22Rv1 (cell line): ENCODE results near the gene CROCC2.

ENCODE experiments used
- H3K27ac ChIP-seq: fragments of 450-650 bp; 2 replicates; pipeline ENCODE4 v1.5.1; 2017
- CTCF ChIP-seq: fragments of 450-650 bp; IDR thresholded peaks from 2 replicates; pipeline ENCODE4 v1.5.1; 2017; ENCODE audit warnings: mild to moderate bottlenecking
- ZFX ChIP-seq: fragments of 450-650 bp; IDR thresholded peaks from 2 replicates; pipeline ENCODE4 v1.6.1; 2017; ENCODE audit warnings: antibody characterized with exemption, borderline replicate concordance

Gene CROCC2

GRCh38 chr2:240884745-240885144 lies 21.4 kb upstream of the CROCC2 start:
- no peak overlapping the region for H3K27ac ChIP-seq
- TF ChIP-seq CTCF = no peak
- TF ChIP-seq ZFX = no peak

DNA sequence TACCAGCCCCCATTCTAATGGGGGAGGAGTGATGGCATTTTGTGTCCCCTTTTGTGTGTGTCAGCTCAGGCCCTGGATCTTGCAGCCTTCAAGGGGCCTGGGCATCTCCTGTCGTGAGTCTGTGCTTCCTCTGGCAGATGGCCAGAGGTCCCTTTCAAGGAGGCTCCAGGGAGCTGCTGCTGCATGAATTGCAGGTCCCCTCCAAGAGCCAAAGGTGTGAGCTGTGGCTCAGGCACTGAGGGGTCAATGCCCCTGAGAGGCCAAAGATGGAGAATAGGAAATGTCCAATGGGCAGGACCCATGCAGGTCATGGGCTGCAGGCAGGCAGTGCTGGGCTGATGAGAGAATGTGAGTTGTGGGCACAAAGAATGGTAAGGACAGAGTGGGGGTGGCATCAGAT lies 20.6 kb upstream of the CROCC2 start:
- H3K27ac ChIP-seq = no peak overlapping the region
- TF ChIP-seq ZFX (no peak), CTCF (no peak)

GRCh38 chr2:240886023-240886565 lies 20.0 kb upstream of the CROCC2 start:
- no peak overlapping the region for H3K27ac ChIP-seq
- TF ChIP-seq ZFX = no peak
- TF ChIP-seq CTCF = no peak

DNA sequence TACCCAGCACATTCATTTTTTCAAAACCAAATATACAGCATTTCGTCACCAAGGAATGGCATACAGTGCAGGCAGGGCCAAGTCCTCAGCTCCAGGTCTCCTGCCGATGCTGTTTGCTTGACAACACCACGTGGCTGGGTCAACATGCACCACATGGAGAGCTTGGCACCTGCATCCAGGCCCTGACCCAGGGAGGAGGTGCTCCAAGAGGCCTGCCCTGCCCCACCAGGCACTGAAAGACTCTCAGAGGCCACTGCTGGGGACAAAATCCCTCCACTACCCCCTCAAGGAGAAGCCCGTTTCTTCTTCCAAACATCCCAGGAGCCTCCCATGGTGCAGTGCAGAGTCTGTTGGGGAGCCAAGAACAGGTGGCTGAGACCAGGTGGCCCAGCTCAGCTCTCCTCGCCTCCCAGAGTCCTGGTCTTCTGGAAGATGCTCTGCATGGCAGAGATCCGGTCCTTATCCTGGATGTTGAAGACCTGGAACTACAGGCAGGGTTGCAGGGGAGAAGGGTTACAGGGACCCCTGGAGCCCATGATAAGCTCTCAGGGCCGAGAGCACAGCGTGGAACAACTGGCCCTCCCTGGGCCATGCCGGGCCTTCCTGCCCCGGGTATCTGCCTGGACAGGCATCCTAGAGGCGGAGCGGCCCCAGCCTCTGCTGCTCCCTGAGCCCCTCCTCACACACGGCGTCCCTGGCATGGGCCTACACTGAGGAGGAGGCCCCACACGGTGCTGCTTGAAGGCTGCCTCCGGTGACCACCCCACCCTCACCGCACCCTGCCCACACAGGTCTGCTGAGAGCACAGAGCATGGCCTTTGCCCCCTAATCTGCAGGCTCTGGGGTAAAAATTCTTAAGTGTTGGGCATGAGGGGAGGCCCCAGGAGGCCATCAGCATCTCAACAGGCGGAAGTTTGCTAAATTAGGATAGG lies 19.2 kb upstream of the CROCC2 start:
- no peak overlapping the region for H3K27ac ChIP-seq
- TF ChIP-seq ZFX (no peak), CTCF (no peak)

GRCh38 chr2:240887631-240888030 lies 18.5 kb upstream of the CROCC2 start:
- H3K27ac ChIP-seq = no peak overlapping the region
- TF ChIP-seq CTCF = no peak
- TF ChIP-seq ZFX = no peak

- no peak overlapping the region for H3K27ac ChIP-seq
- TF ChIP-seq ZFX = no peak
- no peak for TF ChIP-seq CTCF
Observed at GRCh38 chr2:240888130-240888889, 17.8 kb upstream of the CROCC2 start.
